RWPE1 (cell line): ENCODE results near the gene PHF14.

Experiments used
- CTCF ChIA-PET: fragments of 350-600 bp; sonication (Branson Sonifier 250); formaldehyde crosslinking; extraction: SDS; loops from one replicate; lab custom pipeline; 2021; lab: Yijun Ruan, JAX
- POLR2A ChIA-PET: fragments of 400-600 bp; formaldehyde crosslinking; extraction: SDS; loops from one replicate; lab custom pipeline; 2020; ENCODE audit warnings: antibody characterized with exemption; ENCODE audit not compliant: low non-redundant PET; lab: Yijun Ruan, JAX
- DNase-seq: peaks from one replicate; pipeline ENCODE4 v3.0.0; 2012; ENCODE audit warnings: low spot score
- H3K27ac ChIP-seq: fragments of 450-650 bp; 2 replicates; pipeline ENCODE4 v1.5.1; 2017
- CTCF ChIP-seq: fragments of 450-650 bp; conservative IDR thresholded peaks from 2 replicates; pipeline ENCODE4 v1.5.1; 2017; ENCODE audit warnings: low read depth, mild to moderate bottlenecking

The PHF14 gene

GRCh38 chr7:11035661-11036060 lies 62.0 kb downstream of the PHF14 start:
- TF ChIP-seq CTCF, result no peak
- POLR2A ChIA-PET, result no interaction called here

GRCh38 chr7:11039974-11040373 lies 66.3 kb downstream of the PHF14 start:
- POLR2A ChIA-PET, result no interaction called here
- no peak overlapping the region for H3K27ac ChIP-seq
- no peak for TF ChIP-seq CTCF
- DNase-seq, result no peak
- CTCF ChIA-PET, result no interaction called here

More at GRCh38 chr7:11035661-11036060, 62.0 kb downstream of the PHF14 start:
- no peak for DNase-seq
- CTCF ChIA-PET, result interaction anchor here (0.6 kb wide), 1 partner anchor 1053 kb away, joined by 3 read pairs; no protein-coding TSS in a partner anchor
- no peak overlapping the region for H3K27ac ChIP-seq

GRCh38 chr7:11054033-11054432 lies 80.4 kb downstream of the PHF14 start:
- no peak for TF ChIP-seq CTCF
- POLR2A ChIA-PET, result no interaction called here
- CTCF ChIA-PET, result no interaction called here
- DNase-seq, result no peak
- H3K27ac ChIP-seq, result no peak overlapping the region

GRCh38 chr7:11060893-11061292 lies 87.2 kb downstream of the PHF14 start:
- no peak for TF ChIP-seq CTCF
- H3K27ac ChIP-seq, result no peak overlapping the region
- DNase-seq, result no peak
- POLR2A ChIA-PET, result no interaction called here
- CTCF ChIA-PET, result no interaction called here

GRCh38 chr7:11062110-11062509 lies 88.4 kb downstream of the PHF14 start:
- DNase-seq, result no peak
- no peak overlapping the region for H3K27ac ChIP-seq
- ChIA-PET POLR2A (no interaction called here), CTCF (no interaction called here)
- no peak for TF ChIP-seq CTCF

- ChIA-PET POLR2A (no interaction called here), CTCF (no interaction called here)
These were observed 95.9 kb downstream of the PHF14 start for GRCh38 chr7:11069591-11069990.

More at GRCh38 chr7:11069591-11069990, 95.9 kb downstream of the PHF14 start:
- no peak for TF ChIP-seq CTCF
- no peak for DNase-seq
- no peak overlapping the region for H3K27ac ChIP-seq
